ENCODE data around the gene SLC25A38.

The SLC25A38 gene

DNA sequence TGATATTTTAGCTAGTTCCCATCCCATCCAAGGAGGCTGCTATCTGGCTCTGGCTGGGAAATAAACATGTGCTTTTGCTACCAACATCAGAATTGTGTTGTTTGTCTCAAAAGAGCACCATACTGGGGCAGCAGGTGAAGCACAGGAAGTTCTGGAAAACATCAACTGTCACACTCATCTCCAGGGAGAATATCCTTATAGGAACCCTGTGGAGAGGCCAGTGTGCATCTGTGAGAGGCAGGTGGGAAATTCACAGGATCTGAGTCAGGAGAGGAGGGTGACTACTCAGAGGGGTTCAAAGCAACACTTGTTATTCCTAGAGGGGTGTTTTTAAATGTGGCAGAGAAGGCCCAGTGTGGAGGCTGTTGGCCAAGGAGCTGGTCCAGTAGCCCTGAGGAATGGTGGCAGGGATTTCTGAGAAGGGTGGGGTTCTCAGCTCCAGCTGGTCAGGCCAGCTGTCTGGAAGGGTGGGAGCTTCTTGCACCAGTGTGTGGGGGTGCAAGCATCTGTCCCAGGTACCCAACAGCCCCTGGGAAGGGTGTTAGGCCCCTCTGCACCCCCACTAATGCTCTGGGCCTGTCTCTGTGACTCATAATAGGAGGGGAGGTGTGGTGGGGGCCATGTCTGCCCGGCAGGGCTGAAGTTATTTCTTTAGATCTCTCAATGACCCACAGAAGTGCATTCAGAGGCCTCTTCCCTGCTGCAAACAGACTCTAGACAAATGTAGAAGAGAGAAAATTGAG lies 52.0 kb downstream of the SLC25A38 start:
- no peak for DNase-seq

- DNase-seq = no peak
Observed at GRCh38 chr3:39438880-39439279, 55.7 kb downstream of the SLC25A38 start.

- no peak for DNase-seq
Observed at GRCh38 chr3:39440316-39440715, 57.1 kb downstream of the SLC25A38 start.

GRCh38 chr3:39443530-39443929 lies 60.4 kb downstream of the SLC25A38 start:
- DNase-seq = no peak

GRCh38 chr3:39445927-39446326 lies 62.8 kb downstream of the SLC25A38 start:
- no peak for DNase-seq

- DNase-seq = no peak
Observed at GRCh38 chr3:39446444-39446843, 63.3 kb downstream of the SLC25A38 start.

Data from fibroblast of skin of scalp (primary cell).